EL (cell line): ENCODE measurements around the gene SUPT5H.
"Not testable (repeated sequence)": the region's sequence is repeated elsewhere in the genome, so short reads cannot be mapped to it uniquely, and the experiment has no call there.

Experiments used
- DNase-seq: peaks from one replicate; pipeline ENCODE4 v3.0.0-alpha.2; 2016

The SUPT5H gene

GRCh38 chr19:39469036-39469435, 23.7 kb downstream of the SUPT5H start:
- DNase-seq = no peak

GRCh38 chr19:39469567-39469966, 24.2 kb downstream of the SUPT5H start:
- no peak for DNase-seq

- DNase-seq = no peak
These were observed 25.4 kb downstream of the SUPT5H start for GRCh38 chr19:39470724-39471339.

- no peak for DNase-seq
These were observed 26.6 kb downstream of the SUPT5H start for GRCh38 chr19:39471756-39472536.

- no peak for DNase-seq
These were observed 27.5 kb downstream of the SUPT5H start for GRCh38 chr19:39472746-39473442.

- DNase-seq = no peak
These were observed 28.1 kb downstream of the SUPT5H start for GRCh38 chr19:39473443-39473960.

- peak; percentile 21 for DNase-seq
These were observed 28.8 kb downstream of the SUPT5H start for GRCh38 chr19:39474139-39474620.

GRCh38 chr19:39475748-39476147, 30.4 kb downstream of the SUPT5H start:
- DNase-seq = no peak

GRCh38 chr19:39479319-39479801, 34.0 kb downstream of the SUPT5H start:
- DNase-seq = not testable (repeated sequence)

GRCh38 chr19:39479916-39480315, 34.5 kb downstream of the SUPT5H start:
- DNase-seq = no peak

GRCh38 chr19:39480337-39481228, 35.2 kb downstream of the SUPT5H start, which contains the start of gene TIMM50:
Gene TIMM50, plus strand, starts transcription at chr19:39480838. Its CDS starts 16 bp downstream, at chr19:39480854.
- peak; percentile 97 for DNase-seq

- no peak for DNase-seq
These were observed 35.8 kb downstream of the SUPT5H start for GRCh38 chr19:39481229-39481545.

GRCh38 chr19:39481676-39482075, 36.3 kb downstream of the SUPT5H start:
- DNase-seq = no peak

GRCh38 chr19:39483141-39483540, 37.8 kb downstream of the SUPT5H start:
- DNase-seq = no peak

GRCh38 chr19:39489756-39490155, 44.4 kb downstream of the SUPT5H start:
- no peak for DNase-seq

- no peak for DNase-seq
These were observed 46.8 kb downstream of the SUPT5H start for GRCh38 chr19:39492225-39492624.

GRCh38 chr19:39492788-39493187, 47.4 kb downstream of the SUPT5H start:
- DNase-seq = no peak

- no peak for DNase-seq
These were observed 49.3 kb downstream of the SUPT5H start for GRCh38 chr19:39494661-39495060.

GRCh38 chr19:39496063-39496462, 50.7 kb downstream of the SUPT5H start:
- no peak for DNase-seq

- DNase-seq = no peak
These were observed 52.3 kb downstream of the SUPT5H start for GRCh38 chr19:39497701-39497995.

- DNase-seq = peak; percentile 36
These were observed 52.8 kb downstream of the SUPT5H start for GRCh38 chr19:39497996-39498797.
